HG02885 (cell line): Measurements from ENCODE around the gene TBL3.

Experiments
- ATAC-seq: cut with Tn5 transposase; IDR thresholded peaks from one replicate; pipeline ENCODE4 v1.9.1; 2021; ENCODE audit warnings: mild to moderate bottlenecking; ENCODE audit not compliant: unreplicated experiment, poor library complexity

The TBL3 gene

DNA sequence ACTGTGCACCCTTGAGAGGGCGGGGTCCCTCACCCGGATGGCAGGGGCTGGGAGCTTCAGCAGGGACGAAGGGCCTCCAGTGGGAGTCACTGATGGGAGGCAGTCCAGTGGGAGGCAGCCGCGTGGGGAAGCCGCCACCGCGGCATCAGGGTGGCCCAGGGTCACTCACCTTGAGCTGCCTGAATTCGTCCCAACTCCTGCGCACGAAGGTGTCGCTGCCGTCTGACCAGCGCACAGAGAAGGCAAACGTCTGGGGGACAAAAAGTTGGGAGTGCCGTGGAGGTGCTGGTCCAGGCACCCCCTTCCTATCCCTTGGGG, 8.9 kb downstream of the TBL3 start:
- no peak for ATAC-seq

DNA sequence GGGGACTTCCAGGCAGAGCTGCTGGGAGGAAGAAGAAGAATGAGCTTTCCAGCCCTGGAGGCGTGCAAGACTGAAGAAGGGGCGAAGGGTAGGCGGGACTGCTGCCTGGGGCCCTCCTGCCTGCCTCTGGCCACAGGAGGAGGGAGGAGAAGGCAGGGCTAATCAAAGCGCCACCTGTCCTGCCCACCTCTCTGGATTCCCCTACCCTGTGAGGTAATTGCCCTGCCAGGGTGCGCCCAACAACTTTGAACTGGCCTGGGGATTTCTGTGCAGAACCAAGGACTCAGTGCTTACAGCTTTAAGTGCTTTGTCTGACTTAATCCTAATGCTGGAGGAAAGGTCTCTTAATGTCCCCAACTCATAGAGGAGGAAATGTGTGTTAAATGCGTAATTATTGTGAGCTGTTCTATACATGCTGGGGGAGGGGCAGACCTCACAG, 9.6 kb downstream of the TBL3 start, which contains the start of gene NOXO1:
TSS of gene NOXO1 (minus strand) at position 72 of the 439 bp plus-strand sequence. CDS start 290 bp downstream, outside the sequence.
- no peak for ATAC-seq

DNA sequence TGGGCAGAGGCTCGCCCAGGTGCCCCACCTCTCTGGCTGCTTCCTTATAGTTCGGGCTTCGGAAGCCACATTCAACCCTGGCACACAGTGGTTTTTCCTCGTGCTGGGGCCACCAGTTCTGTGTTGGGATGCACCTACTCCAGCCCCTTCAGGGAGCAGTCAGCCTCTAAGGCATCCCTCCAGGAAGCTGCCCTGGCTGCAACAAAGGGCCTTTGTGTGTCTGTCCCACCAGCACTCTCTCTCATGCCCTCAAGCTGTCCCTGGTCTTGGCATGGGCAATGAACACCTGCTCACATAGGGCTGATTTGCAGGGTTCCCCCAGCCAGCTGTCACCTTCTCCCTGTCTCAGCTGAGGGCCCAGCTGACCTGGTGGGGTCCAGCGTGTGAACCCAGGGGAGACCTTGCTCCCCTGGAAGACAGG, 10.2 kb downstream of the TBL3 start:
- no peak for ATAC-seq

DNA sequence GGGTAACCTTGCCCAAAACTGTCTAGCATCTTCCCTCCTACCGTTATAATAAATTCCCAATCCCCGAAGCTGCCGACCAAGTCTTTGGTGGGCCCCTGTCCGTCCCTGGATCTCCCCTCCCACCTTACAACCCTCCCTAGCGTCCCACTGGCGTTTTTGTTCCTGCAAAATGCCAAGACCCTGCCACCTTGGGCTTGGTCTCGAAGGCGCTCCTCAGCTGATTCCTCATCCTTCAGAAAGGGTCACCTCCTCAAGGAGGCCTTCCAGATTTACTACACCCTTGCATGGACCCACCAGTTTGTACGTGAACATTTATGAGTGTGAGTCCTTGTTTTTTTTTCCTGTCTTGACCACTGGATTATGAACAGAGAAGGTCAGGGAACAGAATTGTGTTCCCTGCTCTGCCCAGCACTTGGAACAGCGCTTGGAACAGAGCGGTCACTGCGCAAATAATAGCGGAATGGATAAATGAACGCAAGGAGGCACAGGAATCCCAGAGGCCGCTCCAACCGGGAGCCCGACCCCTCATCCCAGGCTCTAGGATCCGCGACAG, 11.2 kb downstream of the TBL3 start:
- ATAC-seq = no peak

DNA sequence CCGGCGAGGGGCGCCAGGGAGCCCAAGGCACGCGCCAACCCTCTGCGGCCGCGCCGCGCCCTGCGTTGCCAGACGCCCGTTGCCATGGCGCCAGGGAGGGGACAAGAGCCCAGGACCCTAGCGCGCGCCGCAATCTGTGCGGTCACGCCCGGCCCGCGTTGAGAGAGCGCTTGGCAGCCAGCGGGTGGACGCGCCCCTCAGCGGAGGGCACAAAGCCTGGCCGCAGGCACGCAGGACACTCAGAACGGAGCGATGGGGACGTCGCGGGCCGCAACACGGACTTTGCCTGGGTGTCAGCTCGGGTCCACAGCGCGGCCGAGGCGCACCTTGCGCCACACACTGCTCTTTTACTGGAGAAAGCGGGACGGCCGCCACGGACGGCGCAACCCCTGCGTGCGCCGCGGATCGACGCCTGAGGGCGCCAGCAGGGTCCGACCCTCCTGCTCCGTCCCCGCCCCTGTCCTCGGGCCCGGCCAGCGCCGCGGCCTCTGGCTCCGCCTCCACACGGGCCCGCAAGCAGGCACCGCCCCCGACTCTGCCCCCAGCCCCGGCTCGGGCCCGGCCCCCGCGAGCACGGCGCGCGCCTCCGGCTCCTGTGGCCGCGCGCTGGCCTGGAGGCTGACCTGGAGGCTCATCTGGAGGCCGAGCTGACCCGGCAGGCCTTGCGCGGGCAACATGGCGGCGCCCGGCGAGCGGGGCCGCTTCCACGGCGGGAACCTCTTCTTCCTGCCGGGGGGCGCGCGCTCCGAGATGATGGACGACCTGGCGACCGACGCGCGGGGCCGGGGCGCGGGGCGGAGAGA, 11.9 kb downstream of the TBL3 start, which contains the start of gene GFER:
TSS of gene GFER (plus strand) at position 650 of the 803 bp plus-strand sequence. CDS start at position 676, 26 bp downstream.
- peak; percentile 88 for ATAC-seq

DNA sequence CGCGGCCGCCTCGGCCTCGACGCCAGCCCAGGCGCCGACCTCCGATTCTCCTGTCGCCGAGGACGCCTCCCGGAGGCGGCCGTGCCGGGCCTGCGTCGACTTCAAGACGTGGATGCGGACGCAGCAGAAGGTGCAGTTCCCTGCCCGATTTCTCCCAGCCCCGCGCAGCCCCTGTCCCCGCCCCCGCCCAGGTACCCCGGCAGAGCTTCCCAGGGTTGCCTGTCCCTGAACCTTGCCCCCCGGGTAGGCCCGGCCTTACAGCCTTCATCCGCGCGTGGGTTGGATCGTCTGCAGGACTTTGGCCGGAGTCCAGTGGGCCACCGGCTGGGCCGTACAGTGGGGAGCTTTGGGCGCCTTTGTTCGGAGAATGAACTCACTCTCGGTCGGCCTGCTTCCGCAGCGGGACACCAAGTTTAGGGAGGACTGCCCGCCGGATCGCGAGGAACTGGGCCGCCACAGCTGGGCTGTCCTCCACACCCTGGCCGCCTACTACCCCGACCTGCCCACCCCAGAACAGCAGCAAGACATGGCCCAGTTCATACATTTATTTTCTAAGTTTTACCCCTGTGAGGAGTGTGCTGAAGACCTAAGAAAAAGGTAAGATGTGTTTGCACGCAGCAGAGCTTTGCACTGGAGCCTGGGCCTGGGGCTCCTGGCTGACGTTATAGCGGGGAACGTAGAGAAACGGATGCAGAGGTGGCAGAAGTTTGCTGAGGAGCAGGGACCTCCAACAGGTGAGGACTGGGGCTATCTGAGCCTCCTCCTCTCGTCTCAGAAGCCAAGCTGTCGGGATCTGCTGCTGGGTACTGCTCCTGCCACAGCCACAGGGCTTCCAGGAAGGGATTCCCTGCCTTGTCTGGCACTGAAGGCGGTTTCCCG, 12.7 kb downstream of the TBL3 start:
- no peak for ATAC-seq

DNA sequence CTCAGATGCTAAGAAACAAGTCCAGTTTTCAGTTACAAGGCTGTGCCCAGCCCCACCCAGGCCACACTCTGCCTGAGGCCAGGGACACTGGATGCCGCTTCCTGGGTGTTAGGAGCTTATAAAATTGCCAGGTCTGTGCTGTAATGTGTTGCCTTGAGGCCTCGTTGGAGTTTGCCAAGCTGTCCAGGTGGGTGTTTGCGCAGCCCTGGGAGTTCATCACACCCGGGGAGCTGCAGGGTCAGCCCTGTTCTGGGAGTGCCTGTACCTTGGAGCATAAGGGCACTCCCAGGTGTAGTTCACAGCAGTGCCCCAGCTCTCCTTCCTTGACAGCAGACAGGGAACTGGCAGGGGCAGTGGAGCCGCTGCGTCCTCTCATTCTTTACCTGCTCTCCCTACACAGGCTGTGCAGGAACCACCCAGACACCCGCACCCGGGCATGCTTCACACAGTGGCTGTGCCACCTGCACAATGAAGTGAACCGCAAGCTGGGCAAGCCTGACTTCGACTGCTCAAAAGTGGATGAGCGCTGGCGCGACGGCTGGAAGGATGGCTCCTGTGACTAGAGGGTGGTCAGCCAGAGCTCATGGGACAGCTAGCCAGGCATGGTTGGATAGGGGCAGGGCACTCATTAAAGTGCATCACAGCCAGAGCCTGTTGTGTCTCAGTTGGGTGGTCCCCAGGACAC, 13.8 kb downstream of the TBL3 start:
- ATAC-seq = no peak

DNA sequence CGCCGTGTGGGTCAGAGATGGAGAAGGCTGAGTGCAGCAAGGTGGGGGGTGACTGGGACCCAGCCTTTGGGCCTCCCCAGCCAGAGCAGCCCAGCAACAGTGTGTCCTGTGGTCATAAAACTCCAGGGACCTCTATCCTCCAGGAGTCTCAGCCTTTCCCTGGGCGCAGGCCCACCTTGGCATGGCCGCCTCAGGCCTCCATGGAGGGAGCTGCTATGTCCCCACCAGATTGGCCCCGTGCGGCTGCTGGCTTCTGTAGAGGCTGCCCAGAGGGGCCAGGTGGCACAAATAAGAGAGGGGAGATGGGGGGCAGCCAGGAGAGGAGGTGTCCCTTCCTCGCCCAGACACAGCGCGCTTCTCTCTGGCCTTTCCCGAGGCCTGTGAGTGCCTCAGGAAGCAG, 15.3 kb downstream of the TBL3 start:
- no peak for ATAC-seq

DNA sequence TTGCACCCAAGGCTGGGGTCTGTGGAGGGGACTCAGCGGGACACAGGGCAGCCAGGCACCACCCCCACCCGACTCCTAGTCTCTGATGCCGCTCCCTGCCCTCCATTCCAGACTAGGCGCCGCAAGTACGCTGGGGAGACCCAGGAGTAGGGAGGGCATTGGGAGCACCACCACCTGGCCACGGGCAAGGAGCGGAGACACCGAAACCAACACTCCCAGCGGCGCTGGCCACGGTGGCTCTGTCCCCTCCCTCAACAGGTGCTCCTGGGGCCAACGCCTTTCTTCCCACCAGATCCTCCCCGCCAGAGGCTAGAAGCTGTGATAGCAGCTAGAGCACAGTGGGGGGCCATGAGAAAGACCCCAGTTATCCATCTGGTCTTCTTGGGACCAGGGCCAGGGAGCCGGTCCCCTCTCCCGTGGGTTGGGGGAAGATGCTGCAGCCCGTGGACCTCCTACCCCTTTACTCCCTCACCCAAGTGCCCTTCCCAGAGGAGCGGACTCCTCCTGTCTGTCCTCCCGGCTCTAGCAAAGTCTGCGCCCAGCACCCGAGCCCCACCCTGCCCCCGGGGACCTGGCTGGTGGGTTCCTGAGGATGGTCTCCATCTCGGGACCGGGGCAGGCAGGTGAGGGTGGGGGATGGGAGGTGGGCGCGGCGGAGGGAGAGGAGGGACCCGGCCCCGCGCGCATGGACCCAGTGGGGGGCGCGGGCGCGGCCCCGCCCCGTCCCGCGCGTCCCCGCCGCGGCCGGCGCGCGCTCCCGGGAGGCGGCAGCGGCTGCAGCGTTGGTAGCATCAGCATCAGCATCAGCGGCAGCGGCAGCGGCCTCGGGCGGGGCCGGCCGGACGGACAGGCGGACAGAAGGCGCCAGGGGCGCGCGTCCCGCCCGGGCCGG, 17.6 kb downstream of the TBL3 start, which contains the start of gene SYNGR3:
TSS of gene SYNGR3 (plus strand) at position 762 of the 892 bp plus-strand sequence. CDS start 133 bp downstream, outside the sequence.
- ATAC-seq = no peak

DNA sequence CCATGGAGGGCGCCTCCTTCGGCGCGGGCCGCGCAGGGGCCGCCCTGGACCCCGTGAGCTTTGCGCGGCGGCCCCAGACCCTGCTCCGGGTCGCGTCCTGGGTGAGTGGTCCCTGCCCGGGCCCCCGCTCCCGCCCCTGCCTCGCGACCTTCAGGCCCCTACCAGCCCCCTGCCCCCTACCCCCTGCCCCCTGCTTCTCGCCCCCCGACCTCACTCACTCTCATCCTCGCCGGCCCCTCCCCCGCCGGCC, 18.2 kb downstream of the TBL3 start:
- no peak for ATAC-seq

DNA sequence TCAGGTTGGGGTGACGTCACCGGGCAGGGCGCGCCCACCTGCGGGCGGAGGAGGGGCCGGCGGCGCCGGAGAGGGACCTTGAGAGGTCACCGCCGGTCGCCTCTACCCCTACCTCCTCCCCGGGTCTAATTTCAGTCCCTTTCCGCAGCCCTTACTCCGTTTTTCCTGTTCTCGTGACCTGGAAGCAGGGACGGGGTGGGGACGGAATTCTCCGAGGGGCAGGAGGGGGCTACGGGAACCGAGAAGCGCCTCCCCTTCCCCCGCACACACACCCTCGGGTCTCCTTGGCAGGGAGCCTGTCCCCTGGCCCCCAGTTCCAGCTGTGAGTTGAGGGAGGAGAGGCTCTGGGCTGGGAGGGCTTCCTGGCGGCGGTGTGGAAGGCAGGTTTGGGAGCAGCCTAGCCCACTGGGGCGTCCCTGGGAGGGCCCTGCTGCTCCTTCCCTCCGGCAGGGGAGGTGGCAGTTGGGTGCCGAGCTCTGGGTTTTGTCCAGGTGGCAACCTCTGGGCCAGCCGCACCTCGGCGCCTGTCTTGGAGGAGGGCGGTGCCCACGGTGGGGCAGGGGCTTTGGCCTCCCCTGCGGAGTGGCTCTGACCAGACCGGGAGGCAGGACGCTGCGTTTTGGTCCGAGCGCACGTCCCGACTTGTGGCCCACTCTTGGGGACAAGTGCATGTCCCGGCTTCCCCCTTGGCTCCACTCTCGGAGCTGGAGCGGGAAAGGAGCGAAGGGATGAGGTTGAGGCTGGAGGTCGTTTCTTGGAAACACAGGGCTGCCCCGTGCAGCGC, 18.7 kb downstream of the TBL3 start:
- ATAC-seq = no peak

DNA sequence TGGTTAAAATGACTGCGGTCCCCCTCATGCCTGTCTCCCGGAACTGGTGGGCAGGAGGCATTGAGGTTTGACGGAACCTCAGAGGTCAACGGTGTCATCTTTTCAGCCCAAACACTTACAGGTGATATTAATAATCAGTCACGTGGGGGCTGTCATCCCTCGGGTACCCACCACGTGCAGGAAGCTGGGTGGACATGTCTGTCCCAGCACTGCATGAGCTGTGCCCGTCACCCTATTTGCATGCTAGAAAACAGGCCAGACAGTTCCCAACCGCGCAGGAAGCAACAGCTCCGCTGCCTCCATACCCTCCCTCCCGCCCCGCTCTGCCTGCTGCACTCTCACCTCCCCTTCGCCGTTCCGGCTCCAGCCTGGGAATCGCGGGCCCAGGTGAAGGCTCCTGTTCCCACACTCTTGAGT, 19.3 kb downstream of the TBL3 start:
- no peak for ATAC-seq

DNA sequence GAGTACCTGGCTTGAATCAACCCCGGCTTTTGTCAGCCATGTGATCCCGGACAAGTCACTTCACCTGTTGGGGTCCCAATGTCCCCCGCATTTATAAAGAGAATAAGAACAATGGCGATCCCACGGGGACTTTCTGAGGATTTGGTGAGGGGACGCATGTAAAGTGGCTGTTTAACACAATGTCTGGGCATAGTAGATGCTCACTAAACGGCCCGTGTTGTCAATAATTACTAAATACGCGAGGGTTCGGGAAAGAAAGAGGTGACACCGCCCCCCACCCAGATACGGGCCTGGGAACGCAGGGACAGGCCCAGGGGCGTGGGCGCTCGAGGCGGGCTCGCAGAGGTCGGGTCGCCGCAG, 19.7 kb downstream of the TBL3 start:
- no peak for ATAC-seq

DNA sequence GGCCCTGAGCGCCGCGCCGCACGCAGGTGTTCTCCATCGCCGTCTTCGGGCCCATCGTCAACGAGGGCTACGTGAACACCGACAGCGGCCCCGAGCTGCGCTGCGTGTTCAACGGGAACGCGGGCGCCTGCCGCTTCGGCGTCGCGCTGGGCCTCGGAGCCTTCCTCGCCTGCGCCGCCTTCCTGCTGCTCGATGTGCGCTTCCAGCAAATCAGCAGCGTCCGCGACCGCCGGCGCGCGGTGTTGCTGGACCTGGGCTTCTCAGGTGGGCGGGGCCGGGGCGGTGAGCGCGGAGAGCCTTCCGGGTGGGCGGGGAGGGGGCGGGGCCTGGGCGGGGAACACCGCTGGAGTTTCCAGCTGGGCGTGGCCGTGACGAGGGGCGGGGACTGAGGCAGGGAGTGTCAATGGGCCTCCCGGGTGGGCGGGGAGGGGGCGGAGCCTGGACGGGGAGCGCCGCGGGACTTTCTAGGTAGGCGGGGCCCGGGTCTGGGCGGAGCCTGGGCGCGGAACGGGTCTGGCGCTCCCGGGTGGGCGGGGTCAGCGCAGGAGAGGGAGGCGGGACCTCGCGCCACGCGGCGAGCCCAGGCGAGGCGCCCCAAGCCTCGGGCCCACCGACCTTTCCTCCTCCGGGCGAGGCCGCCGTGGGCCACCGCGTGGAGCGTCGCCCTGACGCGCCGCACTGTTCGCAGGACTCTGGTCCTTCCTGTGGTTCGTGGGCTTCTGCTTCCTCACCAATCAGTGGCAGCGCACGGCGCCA, 20.3 kb downstream of the TBL3 start:
- peak; percentile 59 for ATAC-seq

DNA sequence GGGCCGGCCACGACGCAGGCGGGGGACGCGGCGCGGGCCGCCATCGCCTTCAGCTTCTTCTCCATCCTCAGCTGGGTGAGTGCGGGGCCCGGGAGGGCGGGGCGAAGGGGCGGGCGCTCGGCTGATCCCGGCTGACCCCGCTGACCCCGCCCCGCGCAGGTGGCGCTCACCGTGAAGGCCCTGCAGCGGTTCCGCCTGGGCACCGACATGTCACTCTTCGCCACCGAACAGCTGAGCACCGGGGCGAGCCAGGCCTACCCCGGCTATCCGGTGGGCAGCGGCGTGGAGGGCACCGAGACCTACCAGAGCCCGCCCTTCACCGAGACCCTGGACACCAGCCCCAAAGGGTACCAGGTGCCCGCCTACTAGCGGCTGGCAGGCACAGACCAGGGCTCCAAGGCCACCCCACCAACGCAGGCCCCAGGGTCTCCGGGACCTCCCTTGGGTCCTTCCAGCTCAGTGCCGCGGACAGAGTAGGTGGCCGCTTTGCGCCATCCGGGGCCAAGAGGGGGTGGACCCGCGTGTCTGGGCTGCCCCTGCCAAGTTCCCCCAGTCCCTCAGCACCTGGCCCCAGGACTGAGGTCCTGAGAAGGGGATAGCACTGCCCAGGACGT, 21.0 kb downstream of the TBL3 start:
- ATAC-seq = no peak

DNA sequence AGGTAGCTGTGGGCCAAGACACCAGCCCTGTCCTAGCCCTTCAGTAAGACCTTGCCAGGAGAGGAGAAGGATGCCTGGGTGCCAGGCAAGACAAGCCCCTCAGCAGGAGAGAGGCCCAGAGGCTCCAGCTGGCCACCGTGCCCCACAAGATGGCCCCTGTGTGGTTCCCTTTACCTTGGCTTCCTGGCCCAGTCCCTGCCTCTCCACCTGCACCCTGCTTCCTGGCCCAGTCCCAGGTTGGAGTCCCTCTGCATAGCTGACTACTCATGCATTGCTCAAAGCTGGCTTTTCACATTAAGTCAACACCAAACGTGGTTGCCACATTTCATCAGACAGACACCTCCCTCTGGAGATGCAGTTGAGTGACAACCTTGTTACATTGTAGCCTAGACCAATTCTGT, 21.9 kb downstream of the TBL3 start:
- no peak for ATAC-seq

DNA sequence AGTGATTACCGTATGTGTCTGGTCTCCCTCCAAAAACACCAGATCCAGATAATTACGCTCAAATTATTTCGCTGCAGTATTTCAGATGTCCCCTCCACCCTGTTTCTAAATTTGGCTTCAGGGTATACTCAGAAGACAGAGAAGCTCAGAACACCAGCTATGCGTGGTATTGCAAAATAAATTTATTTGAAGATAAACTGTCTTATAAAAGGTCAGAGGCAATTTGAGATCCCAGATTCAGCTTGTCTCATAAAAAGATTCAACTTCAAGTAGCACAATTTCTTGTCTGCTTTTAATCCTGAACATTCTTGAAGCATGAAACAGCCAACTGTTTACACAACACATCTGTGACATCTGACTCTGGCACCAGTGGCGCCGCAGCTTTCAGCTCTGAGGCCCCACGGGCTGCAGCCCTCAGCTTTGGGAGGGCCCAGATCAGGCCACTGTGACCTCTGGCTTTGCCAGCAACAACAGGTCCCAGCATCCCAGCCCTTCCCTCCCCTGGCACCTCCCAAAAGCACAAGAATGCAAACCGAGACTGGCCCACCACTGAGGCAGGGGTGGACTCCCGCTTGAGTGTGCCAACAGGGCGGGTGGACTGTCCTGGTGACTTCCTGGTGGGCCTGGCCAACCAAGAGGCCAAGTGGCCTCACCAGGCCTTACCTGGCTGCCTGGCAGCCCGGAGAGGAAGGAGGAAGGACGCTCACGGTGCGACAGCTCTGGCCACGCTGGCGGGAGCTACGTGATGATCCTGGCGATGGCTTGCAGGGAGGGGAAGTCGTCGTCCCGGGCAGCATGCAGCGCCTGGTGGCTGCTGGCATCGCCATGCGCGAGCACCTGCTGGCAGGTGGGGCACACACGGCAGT, 25.9 kb downstream of the TBL3 start:
- no peak for ATAC-seq
